Measurements from ENCODE around the gene RSPO4.

GRCh38 chr20:946826-947225 lies 55.3 kb downstream of the RSPO4 start:
- no peak for TF ChIP-seq EZH2phosphoT487 (IDR thresholded peaks at IDR 0.05; ENCODE audit: borderline replicate concordance, low read depth, low read length)
- no peak for TF ChIP-seq CTCF (conservative IDR thresholded peaks at IDR 0.05; ENCODE audit: low read length)

All from OCI-LY7 (cell line).